Measurements from ENCODE around the gene PIK3AP1.

- TF ChIP-seq EP300 (IDR thresholded peaks at IDR 0.05) (no peak), CTCF (IDR thresholded peaks at IDR 0.05) (no peak)
Observed at GRCh38 chr10:96661632-96662031, 58.7 kb downstream of the PIK3AP1 start.
